IMR-90 (cell line): ENCODE results near the gene IL37. TPM values are rescaled to one million over a fixed set of nuclear protein-coding genes. Genes with fewer than 3 reads are reported as not detected.

Experiments used
- ATAC-seq: fragments of 200-7000 bp; cut with Tn5 transposase; 2 replicates; pipeline ENCODE4 v1.9.1; 2020; ENCODE audit warnings: low read depth, mild to moderate bottlenecking, moderate library complexity
- BruUV-seq: library from RNA; stranded (reverse); fragments of 400-500 nt; replicated peaks from 2 replicates; lab custom pipeline; 2021; lab: Mats Ljungman, UMichigan
- CTCF ChIA-PET: fragments of 300-600 bp; formaldehyde crosslinking; extraction: SDS; loops from one replicate; lab custom pipeline; 2021; ENCODE audit warnings: antibody characterized with exemption; lab: Yijun Ruan, JAX
- POLR2A ChIA-PET: fragments of 300-600 bp; sonication (Branson Sonifier 250); formaldehyde crosslinking; loops from one replicate; lab custom pipeline; 2022; ENCODE audit warnings: antibody characterized with exemption; ENCODE audit not compliant: unreplicated experiment; lab: Charles Lee
- DNase-seq: peaks from one replicate; pipeline ENCODE4 v3.0.0; 2013
- H2AFZ ChIP-seq: replicated peaks from 2 replicates; pipeline ENCODE3; 2013; ENCODE audit warnings: low read length, mild to moderate bottlenecking; ENCODE audit not compliant: poor library complexity
- H2AK5ac ChIP-seq: 2 replicates; pipeline ENCODE4 v1.6.1; 2013; ENCODE audit warnings: low read depth, low read length, inconsistent platforms
- H2AK9ac ChIP-seq: replicated peaks from 2 replicates; pipeline ENCODE3; 2013; ENCODE audit warnings: mild to moderate bottlenecking, low read depth, low read length, moderate library complexity; ENCODE audit not compliant: poor library complexity
- H2BK120ac ChIP-seq: 2 replicates; pipeline ENCODE4 v1.6.1; 2013; ENCODE audit warnings: low read depth, low read length, inconsistent platforms
- H2BK15ac ChIP-seq: 3 replicates; pipeline ENCODE4 v1.6.1; 2013; ENCODE audit warnings: low read depth, low read length, inconsistent platforms
- H2BK20ac ChIP-seq: 2 replicates; pipeline ENCODE4 v1.6.1; 2013; ENCODE audit warnings: low read depth, mild to moderate bottlenecking, inconsistent platforms, low read length, moderate library complexity
- H2BK5ac ChIP-seq: 2 replicates; pipeline ENCODE4 v1.6.1; 2013; ENCODE audit warnings: mild to moderate bottlenecking, low read depth, low read length, inconsistent platforms; ENCODE audit not compliant: poor library complexity, severe bottlenecking
- H3K14ac ChIP-seq: replicated peaks from 2 replicates; pipeline ENCODE4 v1.6.1; 2013; ENCODE audit warnings: low read depth, low read length, inconsistent platforms
- H3K18ac ChIP-seq: 2 replicates; pipeline ENCODE4 v1.6.1; 2013; ENCODE audit warnings: low read depth, low read length, control low read depth
- H3K23ac ChIP-seq: 2 replicates; pipeline ENCODE4 v1.6.1; 2013; ENCODE audit warnings: low read depth, low read length, inconsistent platforms
- H3K27ac ChIP-seq: 2 replicates; pipeline ENCODE4 v1.5.1; 2013; ENCODE audit warnings: mild to moderate bottlenecking, control low read depth, low read length; ENCODE audit not compliant: insufficient read depth
- H3K27me3 ChIP-seq: 2 replicates; pipeline ENCODE4 v1.6.1; 2013; ENCODE audit warnings: low read length; ENCODE audit not compliant: control insufficient read depth, insufficient read depth
- H3K36me3 ChIP-seq: 2 replicates; pipeline ENCODE4 v1.6.1; 2013; ENCODE audit warnings: low read length, mixed read lengths; ENCODE audit not compliant: control insufficient read depth, insufficient read depth
- H3K4ac ChIP-seq: 2 replicates; pipeline ENCODE4 v1.6.1; 2013; ENCODE audit warnings: low read depth, low read length, inconsistent platforms
- H3K4me1 ChIP-seq: 2 replicates; pipeline ENCODE4 v1.6.1; 2013; ENCODE audit warnings: low read length, mixed read lengths; ENCODE audit not compliant: control insufficient read depth, insufficient read depth
- H3K4me2 ChIP-seq: 2 replicates; pipeline ENCODE4 v1.6.1; 2013; ENCODE audit warnings: low read depth, mild to moderate bottlenecking, control low read depth, low read length, moderate library complexity
- H3K4me3 ChIP-seq: 2 replicates; pipeline ENCODE4 v1.5.1; 2013; ENCODE audit warnings: low read depth, mild to moderate bottlenecking, control low read depth, low read length, moderate library complexity; ENCODE audit not compliant: insufficient read depth
- H3K56ac ChIP-seq: 2 replicates; pipeline ENCODE4 v1.6.1; 2013; ENCODE audit warnings: low read length, inconsistent platforms; ENCODE audit not compliant: insufficient read depth; ENCODE audit errors: extremely low read depth
- H3K79me1 ChIP-seq, 2 experiments: 2 replicates each; pipeline ENCODE4 v1.6.1; 2013; ENCODE audit warnings: low read length in 2 of 2, inconsistent platforms in 1 of 2, low read depth in 1 of 2
- H3K9ac ChIP-seq: 2 replicates; pipeline ENCODE4 v1.6.1; 2013; ENCODE audit warnings: low read depth, low read length, control low read depth
- H3K9me1 ChIP-seq: 2 replicates; pipeline ENCODE4 v1.6.1; 2013; ENCODE audit warnings: low read length, inconsistent platforms; ENCODE audit not compliant: insufficient read depth
- H3K9me3 ChIP-seq: 2 replicates; pipeline ENCODE4 v1.6.1; 2013; ENCODE audit warnings: low read length; ENCODE audit not compliant: control insufficient read depth, insufficient read depth
- H4K20me1 ChIP-seq: 2 replicates; pipeline ENCODE4 v1.6.1; 2013; ENCODE audit warnings: low read length, inconsistent platforms; ENCODE audit not compliant: insufficient read depth
- H4K5ac ChIP-seq: 2 replicates; pipeline ENCODE4 v1.6.1; 2013; ENCODE audit warnings: mild to moderate bottlenecking, low read depth, low read length, control low read depth
- H4K8ac ChIP-seq, 2 experiments: 2 replicates each; pipeline ENCODE4 v1.6.1; 2013; ENCODE audit warnings: low read depth in 2 of 2, low read length in 2 of 2, control low read depth in 1 of 2, inconsistent platforms in 1 of 2
- H4K91ac ChIP-seq: 2 replicates; pipeline ENCODE4 v1.6.1; 2013; ENCODE audit warnings: low read depth, low read length, inconsistent platforms; ENCODE audit not compliant: insufficient read depth
- BHLHE40 ChIP-seq: fragments of 150-350 bp; IDR thresholded peaks from 2 replicates; pipeline ENCODE4 v1.6.1; 2016; ENCODE audit warnings: mild to moderate bottlenecking, low read depth, low read length
- CEBPB ChIP-seq: IDR thresholded peaks from 2 replicates; pipeline ENCODE4 v1.6.1; 2012; ENCODE audit warnings: low read depth, low read length, improper control_type of control experiment
- CHD1 ChIP-seq: IDR thresholded peaks from 2 replicates; pipeline ENCODE4 v1.6.1; 2012; ENCODE audit warnings: low read depth, low read length, improper control_type of control experiment
- FOS ChIP-seq: fragments of 150-350 bp; IDR thresholded peaks from 2 replicates; pipeline ENCODE4 v1.6.1; 2016; ENCODE audit warnings: low read depth, low read length
- MAFK ChIP-seq: IDR thresholded peaks from 2 replicates; pipeline ENCODE4 v1.6.1; 2012; ENCODE audit warnings: low read depth, low read length, improper control_type of control experiment
- MAZ ChIP-seq: IDR thresholded peaks from 2 replicates; pipeline ENCODE4 v1.6.1; 2012; ENCODE audit warnings: low read depth, mild to moderate bottlenecking, low read length, improper control_type of control experiment, moderate library complexity, borderline replicate concordance
- MXI1 ChIP-seq: IDR thresholded peaks from 2 replicates; pipeline ENCODE4 v1.6.1; 2012; ENCODE audit warnings: low read depth, mild to moderate bottlenecking, low read length, moderate library complexity, borderline replicate concordance
- POLR2A ChIP-seq: IDR thresholded peaks from 2 replicates; pipeline ENCODE4 v1.6.1; 2012; ENCODE audit warnings: mild to moderate bottlenecking, low read depth, low read length
- RAD21 ChIP-seq: IDR thresholded peaks from 2 replicates; pipeline ENCODE4 v1.6.1; 2012; ENCODE audit warnings: low read length, improper control_type of control experiment
- RCOR1 ChIP-seq: IDR thresholded peaks from 2 replicates; pipeline ENCODE4 v1.6.1; 2012; ENCODE audit warnings: mild to moderate bottlenecking, low read length, improper control_type of control experiment; ENCODE audit not compliant: insufficient replicate concordance
- RFX5 ChIP-seq: IDR thresholded peaks from 2 replicates; pipeline ENCODE4 v1.8.0; 2012; ENCODE audit warnings: low read depth, mild to moderate bottlenecking, low read length, moderate library complexity
- SMC3 ChIP-seq: fragments of 150-350 bp; IDR thresholded peaks from 2 replicates; pipeline ENCODE4 v1.6.1; 2016; ENCODE audit warnings: low read depth, mild to moderate bottlenecking, antibody characterized with exemption, low read length, moderate library complexity
- USF2 ChIP-seq: fragments of 150-350 bp; IDR thresholded peaks from 2 replicates; pipeline ENCODE4 v1.6.1; 2017; ENCODE audit warnings: mild to moderate bottlenecking, antibody characterized with exemption, low read length, low read depth
- WGBS, 2 experiments: methylation state at CpG; one replicate each; pipeline versions ENCODE4 v1.1.5 to v1.1.7; 2013; ENCODE audit warnings: missing lambda C conversion rate in 2 of 2; ENCODE audit not compliant: insufficient read length in 1 of 2; ENCODE audit errors: extremely low coverage in 2 of 2; 5-methylcytosine and 5-hydroxymethylcytosine counted together
- dilution Hi-C: fragments of 300-500 bp; cut with HindIII; formaldehyde crosslinking; loops from one replicate; pipeline ENCODE4 v1.14.3; 2018; ENCODE audit warnings: low sequenced_read_pairs; ENCODE audit not compliant: unreplicated experiment
- in situ Hi-C: fragments of 300-500 bp; cut with MboI; formaldehyde crosslinking; loops from 3 replicates; pipeline ENCODE4 v1.14.3; 2019; ENCODE audit warnings: low sequenced_read_pairs, inconsistent platforms, mixed read lengths
- intact Hi-C: fragments of 100-400 bp; cut with micrococcal nuclease; formaldehyde crosslinking; loops from 2 replicates; pipeline ENCODE4 v1.10.0; 2022
- polyA plus RNA-seq, 3 experiments: library from polyadenylated mRNA; depleted of rRNA; stranded (reverse); fragments of >200 nt; gene quantifications; 2 replicates each; pipeline ENCODE4 v1.2.3, GENCODE V29; 2012; ENCODE audit warnings: low replicate concordance in 1 of 3
- total RNA-seq: library from RNA; depleted of rRNA; stranded (reverse); fragments of >200 nt; gene quantifications from 2 replicates; pipeline ENCODE4 v1.2.3, GENCODE V29; 2012
- TF ChIP-seq, protein P1 (sequence below): fragments of 150-350 bp; IDR thresholded peaks from 2 replicates; pipeline ENCODE4 v1.6.1; 2016; ENCODE audit warnings: low read depth, mild to moderate bottlenecking, low read length, moderate library complexity, borderline replicate concordance
- TF ChIP-seq, protein P2 (sequence below): conservative IDR thresholded peaks from 2 replicates; pipeline ENCODE4 v1.5.1; 2012; ENCODE audit warnings: mild to moderate bottlenecking, low read depth, low read length, improper control_type of control experiment

Gene IL37
- total and polyA plus RNA-seq, 2 of the 4 experiments (the other 2 are of a cell fraction): 0.15 TPM; not detected in 1

DNA sequence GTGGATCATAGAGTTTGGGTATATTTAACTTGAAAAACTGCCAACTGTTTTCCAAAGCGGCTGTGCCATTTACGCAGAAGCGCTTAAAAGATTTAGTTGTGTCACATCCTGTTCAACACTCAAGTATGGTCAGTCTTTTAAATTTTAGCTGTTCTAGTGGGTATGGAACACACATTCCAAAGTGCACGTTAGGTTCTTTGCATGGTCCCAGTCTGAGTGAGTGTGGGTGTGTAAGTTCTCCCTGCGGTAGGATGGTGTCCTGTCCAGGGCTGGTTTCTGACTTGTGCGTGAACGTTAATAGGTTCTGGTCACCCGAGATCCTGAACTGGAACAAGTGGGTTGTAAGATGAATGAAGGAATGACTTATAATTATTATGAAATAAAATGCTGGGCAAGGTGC, 38.5 kb downstream of the IL37 start:
- Histone ChIP-seq H3K27me3 (peaks cover 27% of the 10 kb centered on the region), H3K4me1 (no peaks in the 10 kb centered on the region), H3K9ac (no peak overlapping the region), H3K56ac (no peak overlapping the region), H3K23ac (no peak overlapping the region), H4K20me1 (no peaks in the 10 kb centered on the region), H3K14ac (no peak overlapping the region), H4K8ac (no peak overlapping the region), H2BK120ac (no peak overlapping the region), H2AK9ac (no peak overlapping the region), H2AK5ac (no peak overlapping the region), H3K4me2 (no peak overlapping the region), H2BK5ac (no peak overlapping the region), H3K4ac (no peak overlapping the region), H2BK15ac (no peak overlapping the region), H2BK20ac (no peak overlapping the region), H3K36me3 (no peaks in the 10 kb centered on the region), H3K18ac (no peak overlapping the region), H3K27ac (no peak overlapping the region), H4K91ac (no peak overlapping the region), H3K4me3 (no peak overlapping the region), H3K9me1 (no peaks in the 10 kb centered on the region), H3K79me1 (no peaks in the 10 kb centered on the region), H3K9me3 (peaks cover 12% of the 10 kb centered on the region), H4K5ac (no peak overlapping the region), H2AFZ (no peak overlapping the region)
- dilution Hi-C loops (no loop called here), in situ Hi-C loops (loop anchor here (5.0 to 10.0 kb wide), 2 partner anchors 197 to 325 kb away; no protein-coding TSS in a partner anchor), intact Hi-C loops (loop anchor here (10.0 kb wide), 1 partner anchor 325 kb away; no protein-coding TSS in a partner anchor)
- POLR2A ChIA-PET: no interaction called here
- CTCF ChIA-PET: no interaction called here
- ATAC-seq: no peak
- WGBS, 2 experiments: 68% methylated on average over 5 of the region's 8 CpGs; no CpG with 5 or more reads in 1 of the 2 experiments
- no peak for DNase-seq
- no peak for TF ChIP-seq RFX5
- TF ChIP-seq MAZ: no peak
- TF ChIP-seq MXI1: no peak
- TF ChIP-seq BHLHE40: no peak
- no peak for TF ChIP-seq RAD21
- TF ChIP-seq SMC3: no peak
- no peak for TF ChIP-seq CEBPB
- TF ChIP-seq MAFK: no peak
- TF ChIP-seq RCOR1: no peak
- no peak for TF ChIP-seq USF2
- TF ChIP-seq POLR2A: no peak
- no peak for TF ChIP-seq CHD1
- TF ChIP-seq, protein P1, sequence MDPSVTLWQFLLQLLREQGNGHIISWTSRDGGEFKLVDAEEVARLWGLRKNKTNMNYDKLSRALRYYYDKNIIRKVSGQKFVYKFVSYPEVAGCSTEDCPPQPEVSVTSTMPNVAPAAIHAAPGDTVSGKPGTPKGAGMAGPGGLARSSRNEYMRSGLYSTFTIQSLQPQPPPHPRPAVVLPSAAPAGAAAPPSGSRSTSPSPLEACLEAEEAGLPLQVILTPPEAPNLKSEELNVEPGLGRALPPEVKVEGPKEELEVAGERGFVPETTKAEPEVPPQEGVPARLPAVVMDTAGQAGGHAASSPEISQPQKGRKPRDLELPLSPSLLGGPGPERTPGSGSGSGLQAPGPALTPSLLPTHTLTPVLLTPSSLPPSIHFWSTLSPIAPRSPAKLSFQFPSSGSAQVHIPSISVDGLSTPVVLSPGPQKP: no peak
- TF ChIP-seq FOS: no peak
- TF ChIP-seq, protein P2, sequence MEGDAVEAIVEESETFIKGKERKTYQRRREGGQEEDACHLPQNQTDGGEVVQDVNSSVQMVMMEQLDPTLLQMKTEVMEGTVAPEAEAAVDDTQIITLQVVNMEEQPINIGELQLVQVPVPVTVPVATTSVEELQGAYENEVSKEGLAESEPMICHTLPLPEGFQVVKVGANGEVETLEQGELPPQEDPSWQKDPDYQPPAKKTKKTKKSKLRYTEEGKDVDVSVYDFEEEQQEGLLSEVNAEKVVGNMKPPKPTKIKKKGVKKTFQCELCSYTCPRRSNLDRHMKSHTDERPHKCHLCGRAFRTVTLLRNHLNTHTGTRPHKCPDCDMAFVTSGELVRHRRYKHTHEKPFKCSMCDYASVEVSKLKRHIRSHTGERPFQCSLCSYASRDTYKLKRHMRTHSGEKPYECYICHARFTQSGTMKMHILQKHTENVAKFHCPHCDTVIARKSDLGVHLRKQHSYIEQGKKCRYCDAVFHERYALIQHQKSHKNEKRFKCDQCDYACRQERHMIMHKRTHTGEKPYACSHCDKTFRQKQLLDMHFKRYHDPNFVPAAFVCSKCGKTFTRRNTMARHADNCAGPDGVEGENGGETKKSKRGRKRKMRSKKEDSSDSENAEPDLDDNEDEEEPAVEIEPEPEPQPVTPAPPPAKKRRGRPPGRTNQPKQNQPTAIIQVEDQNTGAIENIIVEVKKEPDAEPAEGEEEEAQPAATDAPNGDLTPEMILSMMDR: no peak
- no TSS peak for BruUV-seq
